Astrocyte of the spinal cord (primary cell): Measurements from ENCODE around the gene PYGL.

Experiments used
- DNase-seq: peaks from one replicate; pipeline ENCODE4 v3.0.0; 2011; ENCODE audit warnings: low read depth, low spot score
- H3K4me3 ChIP-seq: 2 replicates; pipeline ENCODE4 v1.5.1; 2011; ENCODE audit warnings: low read depth, mild to moderate bottlenecking, low read length, moderate library complexity
- CTCF ChIP-seq: IDR thresholded peaks from 2 replicates; pipeline ENCODE4 v1.5.1; 2012; ENCODE audit warnings: low read depth, mild to moderate bottlenecking, low read length, inconsistent platforms
- in situ Hi-C: cut with HindIII; loops from 2 replicates; pipeline ENCODE4 v1.10.0; 2017; ENCODE audit warnings: low sequenced_read_pairs

Gene PYGL

GRCh38 chr14:50892255-50892654, 52.0 kb downstream of the PYGL start:
- no peak for TF ChIP-seq CTCF
- no peak for DNase-seq
- no peak overlapping the region for H3K4me3 ChIP-seq
- in situ Hi-C loops: no loop called here

- in situ Hi-C loops: no loop called here
- TF ChIP-seq CTCF: no peak
- H3K4me3 ChIP-seq: no peak overlapping the region
- no peak for DNase-seq
These were observed 56.8 kb downstream of the PYGL start for GRCh38 chr14:50887476-50887875.

- in situ Hi-C loops: no loop called here
- no peak for TF ChIP-seq CTCF
- no peak overlapping the region for H3K4me3 ChIP-seq
These were observed 60.5 kb downstream of the PYGL start for GRCh38 chr14:50883827-50884197.

GRCh38 chr14:50882932-50883826, 61.1 kb downstream of the PYGL start:
- no peak for TF ChIP-seq CTCF
- DNase-seq: no peak
- H3K4me3 ChIP-seq: no peak overlapping the region
- in situ Hi-C loops: no loop called here

More at GRCh38 chr14:50883827-50884197, 60.5 kb downstream of the PYGL start:
- DNase-seq: no peak

- TF ChIP-seq CTCF: no peak
- DNase-seq: peak; percentile 52
- in situ Hi-C loops: no loop called here
- H3K4me3 ChIP-seq: no peak overlapping the region
These were observed 68.8 kb downstream of the PYGL start for GRCh38 chr14:50875359-50876070.

- H3K4me3 ChIP-seq: no peak overlapping the region
- TF ChIP-seq CTCF: no peak
- in situ Hi-C loops: no loop called here
- no peak for DNase-seq
These were observed 69.5 kb downstream of the PYGL start for GRCh38 chr14:50874757-50875156.
